HG03432 (cell line): ENCODE data around the gene MET.
A peak's percentile ranks its signal among the peaks of the same experiment; 100 is the strongest.
"Not testable (repeated sequence)": the region's sequence is repeated elsewhere in the genome, so short reads cannot be mapped to it uniquely, and the experiment has no call there.

Experiments used
- ATAC-seq: cut with Tn5 transposase; IDR thresholded peaks from one replicate; pipeline ENCODE4 v1.9.1; 2021; ENCODE audit warnings: mild to moderate bottlenecking, moderate library complexity; ENCODE audit not compliant: unreplicated experiment

MET gene

GRCh38 chr7:116671681-116672595, at the start of gene MET:
Gene MET, plus strand, starts transcription at chr7:116672196. Its CDS starts 26,889 bp downstream, at chr7:116699085.
- ATAC-seq, result peak; percentile 93

- no peak for ATAC-seq
These were observed 45.1 kb upstream of the MET start for GRCh38 chr7:116626886-116627285.

GRCh38 chr7:116629051-116629463, 42.9 kb upstream of the MET start:
- ATAC-seq, result no peak

GRCh38 chr7:116630357-116630756, 41.6 kb upstream of the MET start:
- peak; percentile 89 for ATAC-seq

- ATAC-seq, result peak; percentile 35
These were observed 40.9 kb upstream of the MET start for GRCh38 chr7:116630932-116631671.

- ATAC-seq, result no peak
These were observed 40.3 kb upstream of the MET start for GRCh38 chr7:116631676-116632075.

GRCh38 chr7:116632384-116632783, 39.6 kb upstream of the MET start:
- no peak for ATAC-seq

GRCh38 chr7:116633131-116633988, 38.6 kb upstream of the MET start:
- ATAC-seq, result peak; percentile 57

GRCh38 chr7:116636997-116637396, 35.0 kb upstream of the MET start:
- ATAC-seq, result no peak

GRCh38 chr7:116638592-116638991, 33.4 kb upstream of the MET start:
- ATAC-seq, result not testable (repeated sequence)

GRCh38 chr7:116641551-116642153, 30.3 kb upstream of the MET start:
- ATAC-seq, result no peak

GRCh38 chr7:116643148-116643547, 28.8 kb upstream of the MET start:
- not testable (repeated sequence) for ATAC-seq

- ATAC-seq, result no peak
These were observed 27.4 kb upstream of the MET start for GRCh38 chr7:116644628-116645027.

GRCh38 chr7:116647290-116647689, 24.7 kb upstream of the MET start:
- no peak for ATAC-seq

GRCh38 chr7:116647861-116648260, 24.1 kb upstream of the MET start:
- ATAC-seq, result no peak

- no peak for ATAC-seq
These were observed 21.6 kb upstream of the MET start for GRCh38 chr7:116650436-116650835.

- peak; percentile 74 for ATAC-seq
These were observed 19.2 kb upstream of the MET start for GRCh38 chr7:116652793-116653192.

GRCh38 chr7:116653204-116653603, 18.8 kb upstream of the MET start:
- ATAC-seq, result peak; percentile 72

- ATAC-seq, result no peak
These were observed 18.4 kb upstream of the MET start for GRCh38 chr7:116653646-116654045.

- ATAC-seq, result not testable (repeated sequence)
These were observed 12.7 kb upstream of the MET start for GRCh38 chr7:116659248-116659647.
